Sigmoid colon (tissue), 7 donors: ENCODE data around the gene POLH. TPM values are rescaled to one million over a fixed set of nuclear protein-coding genes. Genes with fewer than 3 reads are reported as not detected.
"Not testable (repeated sequence)": the region's sequence is repeated elsewhere in the genome, so short reads cannot be mapped to it uniquely, and the experiment has no call there.

ENCODE experiments used
- DNase-seq: peaks from one replicate; pipeline ENCODE4 v3.0.0-alpha.2; 2019
- H3K27ac ChIP-seq, 4 donors: fragments of 200-600 bp; sonication (generic); one replicate each; pipeline ENCODE4 v1.5.1; 2016 to 2019; ENCODE audit warnings: mild to moderate bottlenecking in 1 of 4
- H3K27me3 ChIP-seq, 3 donors: fragments of 200-600 bp; sonication (generic); one replicate each; pipeline ENCODE4 v1.5.1; 2019; ENCODE audit warnings: mild to moderate bottlenecking in 1 of 3
- H3K36me3 ChIP-seq, 4 donors: fragments of 200-600 bp; sonication (generic); one replicate each; pipeline ENCODE4 v1.5.1; 2016 to 2019
- H3K4me1 ChIP-seq, 4 donors: fragments of 200-600 bp; sonication (generic); one replicate each; pipeline ENCODE4 v1.5.1; 2017 to 2019
- H3K4me3 ChIP-seq, 4 donors: fragments of 200-600 bp; sonication (generic); one replicate each; pipeline ENCODE4 v1.5.1; 2017 to 2019; ENCODE audit warnings: mild to moderate bottlenecking in 2 of 4, moderate library complexity in 1 of 4
- H3K9me3 ChIP-seq, 4 donors: fragments of 200-600 bp in 3 of 4; sonication (generic) in 3 of 4; one replicate each; pipeline versions ENCODE4 v1.5.1 to v1.6.1; 2013 to 2019
- CTCF ChIP-seq, 4 experiments: fragments of 450-650 bp in 3 of 4; fragments of 200-600 bp in 1 of 4; IDR thresholded peaks; one replicate each; pipeline ENCODE4 v1.5.1; 2016 to 2019; ENCODE audit warnings: antibody characterized with exemption in 4 of 4, mild to moderate bottlenecking in 3 of 4, moderate library complexity in 2 of 4
- EP300 ChIP-seq, 4 donors: sonication (generic); formaldehyde crosslinking; IDR thresholded peaks; one replicate each; pipeline ENCODE4 v1.6.1; 2017; ENCODE audit warnings: antibody characterized with exemption in 4 of 4
- POLR2A ChIP-seq, 2 donors: fragments of 450-650 bp; IDR thresholded peaks; one replicate each; pipeline ENCODE4 v1.6.1; 2016; ENCODE audit warnings: antibody characterized with exemption in 2 of 2, mild to moderate bottlenecking in 2 of 2, moderate library complexity in 2 of 2
- POLR2AphosphoS5 ChIP-seq, 4 donors: sonication (generic); formaldehyde crosslinking; IDR thresholded peaks; one replicate each; pipeline ENCODE4 v1.6.1; 2017; ENCODE audit warnings: antibody characterized with exemption in 4 of 4
- WGBS, 2 donors: extraction: QIAGEN DNeasy Blood & Tissue Kit; methylation state at CpG; one replicate each; pipeline ENCODE4 v1.1.7; 2013; 5-methylcytosine and 5-hydroxymethylcytosine counted together
- intact Hi-C: fragments of 100-400 bp; cut with DNase I; formaldehyde crosslinking; loops from one replicate; pipeline ENCODE4 v1.15.1; 2023
- polyA plus RNA-seq, 3 donors: library from polyadenylated mRNA; stranded (reverse); fragments of 200-250 nt; gene quantifications; one replicate each; pipeline ENCODE4 v1.2.3, GENCODE V29; 2013
- total RNA-seq, 4 donors: library from RNA; depleted of rRNA; stranded (reverse); fragments of >200 nt; gene quantifications; one replicate each; pipeline ENCODE4 v1.1.0, GENCODE V29; 2016
- donor health status: healthy with polysubstance abuse.
- donor health status: Bipolar disorder and iron deficiency.
- donor health status: healthy.

POLH gene
- 1 to 10 TPM; 4.9 to 7.8 (median 6.3) TPM for total RNA-seq
- 1 to 10 TPM; 1.8 to 6.5 (median 3.0) TPM for polyA plus RNA-seq

GRCh38 chr6:43575772-43576551, at the start of gene POLH, which contains the start of gene XPO5:
POLH (plus strand) TSS chr6:43576185; CDS start chr6:43582320, 6,135 bp downstream.
XPO5 (minus strand) TSS chr6:43576038; CDS start chr6:43575864, 174 bp downstream.
- H3K27ac ChIP-seq, result peak within 1 kb of the TSS; percentile 75 to 80 (median 78)
- DNase-seq, result peak; percentile 95
- intact Hi-C loops, result no loop called here
- no peak for TF ChIP-seq EP300 (IDR thresholded peaks at IDR 0.05)
- peak; percentile 67 to 83 for TF ChIP-seq POLR2A (IDR thresholded peaks at IDR 0.05)
- no peak for TF ChIP-seq CTCF (IDR thresholded peaks at IDR 0.05)
- TF ChIP-seq POLR2AphosphoS5 (IDR thresholded peaks at IDR 0.05), result peak; percentile 84 to 94 (median 90)
- H3K36me3 ChIP-seq, result peaks cover 0 to 24% (median 8%) of the 10 kb centered on the region in 4 donors
- peak within 1 kb of the TSS; percentile 63 to 97 (median 82) for H3K4me3 ChIP-seq
- H3K27me3 ChIP-seq, result no peaks in the 10 kb centered on the region
- no peaks in the 10 kb centered on the region for H3K9me3 ChIP-seq
- peaks cover 0 to 31% (median 24%) of the 10 kb centered on the region in 4 donors for H3K4me1 ChIP-seq
- WGBS, 2 donors, result 0 to 1% methylated on average over 76 of the region's 76 CpGs

DNA sequence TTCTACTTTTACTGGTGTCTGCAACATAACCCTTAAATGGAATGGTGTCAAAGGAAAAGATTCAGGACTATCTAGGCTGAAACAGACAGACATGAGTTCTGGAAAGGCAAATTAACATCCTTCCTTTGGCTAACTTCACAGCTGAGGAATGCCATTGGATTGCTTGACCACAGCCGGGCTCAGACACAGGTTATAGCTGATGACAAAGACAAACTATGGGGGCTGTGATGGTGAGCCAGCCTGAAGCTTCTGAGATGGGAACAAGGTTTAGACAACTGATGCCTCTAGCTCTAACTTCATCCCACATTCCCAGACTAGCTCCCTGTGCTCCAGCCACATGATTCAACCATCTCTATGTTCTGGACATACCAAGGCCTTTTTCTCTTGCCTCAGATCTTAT, 43.8 kb upstream of the POLH start:
- Histone ChIP-seq H3K27ac (no peak overlapping the region), H3K36me3 (peaks cover 11 to 85% (median 27%) of the 10 kb centered on the region in 4 donors), H3K4me3 (no peak overlapping the region), H3K9me3 (no peaks in the 10 kb centered on the region), H3K4me1 (no peaks in the 10 kb centered on the region), H3K27me3 (no peaks in the 10 kb centered on the region)
- 94 to 96% methylated on average over 1 of the region's 1 CpG for WGBS, 2 donors
- TF ChIP-seq EP300 (IDR thresholded peaks at IDR 0.05) (no peak), CTCF (IDR thresholded peaks at IDR 0.05) (no peak), POLR2A (IDR thresholded peaks at IDR 0.05) (no peak), POLR2AphosphoS5 (IDR thresholded peaks at IDR 0.05) (no peak)
- intact Hi-C loops, result no loop called here
- DNase-seq, result no peak

- H3K27me3 ChIP-seq, H3K9me3 ChIP-seq, H3K27ac ChIP-seq, H3K4me1 ChIP-seq, H3K4me3 ChIP-seq, intact Hi-C loops, DNase-seq: not testable (repeated sequence)
- WGBS, 2 donors, result 97 to 98% methylated on average over 15 of the region's 17 CpGs
- H3K36me3 ChIP-seq, result peaks cover 0 to 74% (median 13%) of the 10 kb centered on the region in 4 donors
These were observed 37.0 kb upstream of the POLH start for GRCh38 chr6:43538986-43539385.

DNA sequence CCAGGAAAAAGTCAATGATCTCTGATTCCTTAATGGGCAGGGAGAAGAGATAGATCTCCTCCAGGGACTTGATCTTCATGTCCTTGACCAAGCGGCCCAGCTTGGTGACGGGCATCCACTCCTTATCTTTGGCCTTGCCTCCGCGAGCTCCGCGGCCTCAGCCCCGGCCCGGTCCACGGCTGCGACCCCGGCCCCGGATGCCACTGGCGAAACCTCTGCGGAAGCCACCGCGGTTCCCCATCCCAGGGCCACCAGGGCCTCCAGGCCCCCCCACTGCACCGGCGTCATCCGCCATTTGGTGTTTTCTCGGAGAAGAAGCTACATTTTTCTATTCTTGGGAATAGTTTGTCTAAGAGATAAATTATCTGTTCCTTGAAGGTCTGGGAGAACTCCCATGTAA, 36.6 kb upstream of the POLH start:
- H3K9me3 ChIP-seq, H3K4me3 ChIP-seq, intact Hi-C loops, H3K27me3 ChIP-seq, H3K4me1 ChIP-seq, DNase-seq, H3K27ac ChIP-seq: not testable (repeated sequence)
- WGBS, 2 donors, result 98% methylated on average over 20 of the region's 20 CpGs
- H3K36me3 ChIP-seq, result peaks cover 0 to 76% (median 12%) of the 10 kb centered on the region in 4 donors

DNA sequence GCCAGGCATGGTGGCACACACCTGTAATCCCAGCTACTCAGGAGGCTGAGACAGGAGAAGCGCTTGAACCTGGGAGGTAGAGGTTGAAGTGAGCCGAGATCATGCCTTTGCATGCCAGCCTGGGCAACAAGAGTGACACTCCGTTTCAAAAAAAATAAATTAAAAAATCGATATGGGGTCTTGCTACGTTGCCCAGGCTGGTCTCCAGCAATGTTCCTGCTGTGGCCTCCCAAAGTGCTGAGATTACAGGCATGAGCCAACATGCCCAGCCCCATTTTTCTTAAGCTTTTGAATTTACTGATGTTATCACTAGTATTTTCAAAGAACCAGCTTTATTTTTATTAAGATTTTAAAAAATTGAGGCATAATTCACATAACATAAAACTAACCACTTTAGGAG, 35.5 kb upstream of the POLH start:
- 98% methylated on average over 5 of the region's 5 CpGs for WGBS, 2 donors
- no peaks in the 10 kb centered on the region for H3K9me3 ChIP-seq
- intact Hi-C loops, result no loop called here
- H3K4me3 ChIP-seq, result no peak overlapping the region
- no peak for DNase-seq
- H3K27me3 ChIP-seq, result no peaks in the 10 kb centered on the region
- no peaks in the 10 kb centered on the region for H3K4me1 ChIP-seq
- peaks cover 0 to 81% (median 21%) of the 10 kb centered on the region in 4 donors for H3K36me3 ChIP-seq
- H3K27ac ChIP-seq, result no peak overlapping the region
- TF ChIP-seq EP300 (IDR thresholded peaks at IDR 0.05) (no peak), POLR2A (IDR thresholded peaks at IDR 0.05) (no peak), POLR2AphosphoS5 (IDR thresholded peaks at IDR 0.05) (no peak), CTCF (IDR thresholded peaks at IDR 0.05) (no peak)
